H9 (cell line): ENCODE data around the gene MAGI1. TPM values are rescaled to one million over a fixed set of nuclear protein-coding genes. Genes with fewer than 3 reads are reported as not detected.

Experiments
- DNase-seq: peaks from one replicate; pipeline ENCODE4 v3.0.0-alpha.2; 2017
- H2AFZ ChIP-seq: one replicate; pipeline ENCODE4 v1.6.1; 2013; ENCODE audit warnings: mild to moderate bottlenecking, low read length, control low read depth, moderate library complexity
- H2AK5ac ChIP-seq: 2 replicates; pipeline ENCODE4 v1.6.1; 2013; ENCODE audit warnings: low read length, control low read depth, mixed read lengths; ENCODE audit not compliant: insufficient read length
- H2BK120ac ChIP-seq: one replicate; pipeline ENCODE4 v1.6.1; 2013; ENCODE audit warnings: low read depth, mild to moderate bottlenecking, low read length, control low read depth, inconsistent platforms; ENCODE audit not compliant: poor library complexity, severe bottlenecking
- H2BK12ac ChIP-seq: 2 replicates; pipeline ENCODE4 v1.6.1; 2013; ENCODE audit warnings: low read length, control low read depth, mixed read lengths, low read depth; ENCODE audit not compliant: insufficient read length
- H2BK15ac ChIP-seq: 2 replicates; pipeline ENCODE4 v1.6.1; 2013; ENCODE audit warnings: low read depth, low read length, control low read depth
- H2BK20ac ChIP-seq: one replicate; pipeline ENCODE4 v1.6.1; 2013; ENCODE audit warnings: low read depth, mild to moderate bottlenecking, low read length, control low read depth, inconsistent platforms; ENCODE audit not compliant: poor library complexity, severe bottlenecking
- H2BK5ac ChIP-seq: 2 replicates; pipeline ENCODE4 v1.6.1; 2013; ENCODE audit warnings: low read length, control low read depth, mixed read lengths; ENCODE audit not compliant: insufficient read length
- H3K14ac ChIP-seq: 2 replicates; pipeline ENCODE4 v1.6.1; 2013; ENCODE audit warnings: low read length, control low read depth; ENCODE audit not compliant: insufficient read depth
- H3K18ac ChIP-seq: 2 replicates; pipeline ENCODE4 v1.6.1; 2013; ENCODE audit warnings: low read depth, mild to moderate bottlenecking, mixed read lengths, low read length, control low read depth; ENCODE audit not compliant: insufficient read length
- H3K23ac ChIP-seq: 2 replicates; pipeline ENCODE4 v1.6.1; 2013; ENCODE audit warnings: low read length, control low read depth, mixed read lengths, low read depth; ENCODE audit not compliant: insufficient read length
- H3K23me2 ChIP-seq: 2 replicates; pipeline ENCODE4 v1.6.1; 2013; ENCODE audit warnings: low read depth, mild to moderate bottlenecking, mixed read lengths, low read length, control low read depth; ENCODE audit not compliant: insufficient read length, poor library complexity, severe bottlenecking
- H3K27ac ChIP-seq: 2 replicates; pipeline ENCODE4 v1.5.1; 2013; ENCODE audit warnings: low read length, control low read depth, mixed read lengths, low read depth; ENCODE audit not compliant: insufficient read length
- H3K27me3 ChIP-seq: 2 replicates; pipeline ENCODE4 v1.6.1; 2013; ENCODE audit warnings: low read length, control low read depth, inconsistent platforms; ENCODE audit not compliant: insufficient read depth
- H3K4ac ChIP-seq: 2 replicates; pipeline ENCODE4 v1.6.1; 2013; ENCODE audit warnings: low read depth, mild to moderate bottlenecking, control low read depth, inconsistent platforms, low read length, moderate library complexity
- H3K4me1 ChIP-seq: 2 replicates; pipeline ENCODE4 v1.6.1; 2013; ENCODE audit warnings: low read length, control low read depth, inconsistent platforms; ENCODE audit not compliant: insufficient read depth
- H3K4me2 ChIP-seq: 2 replicates; pipeline ENCODE4 v1.6.1; 2013; ENCODE audit warnings: low read length, control low read depth, mixed read lengths; ENCODE audit not compliant: insufficient read length, insufficient read depth
- H3K56ac ChIP-seq: 2 replicates; pipeline ENCODE4 v1.6.1; 2013; ENCODE audit warnings: low read depth, mild to moderate bottlenecking, mixed read lengths, low read length, control low read depth; ENCODE audit not compliant: insufficient read length
- H3K79me1 ChIP-seq: 2 replicates; pipeline ENCODE4 v1.6.1; 2013; ENCODE audit warnings: low read depth, mild to moderate bottlenecking, moderate library complexity, low read length, control low read depth, inconsistent platforms; ENCODE audit not compliant: insufficient read depth, poor library complexity, severe bottlenecking
- H3K79me2 ChIP-seq: 2 replicates; pipeline ENCODE4 v1.6.1; 2013; ENCODE audit warnings: low read length, control low read depth, inconsistent platforms; ENCODE audit not compliant: insufficient read depth
- H3K9ac ChIP-seq: 2 replicates; pipeline ENCODE4 v1.6.1; 2013; ENCODE audit warnings: low read length, control low read depth, mixed read lengths; ENCODE audit not compliant: insufficient read length; ENCODE audit errors: extremely low read depth
- H3K9me3 ChIP-seq: one replicate; pipeline ENCODE4 v1.6.1; 2013; ENCODE audit warnings: low read depth, low read length, inconsistent platforms; ENCODE audit not compliant: control insufficient read depth
- H3T11ph ChIP-seq: one replicate; pipeline ENCODE4 v1.6.1; 2013; ENCODE audit warnings: mild to moderate bottlenecking, low read length, control low read depth, inconsistent platforms
- H4K20me1 ChIP-seq: one replicate; pipeline ENCODE4 v1.6.1; 2013; ENCODE audit not compliant: control insufficient read depth, insufficient read length, insufficient read depth
- H4K5ac ChIP-seq: 2 replicates; pipeline ENCODE4 v1.6.1; 2013; ENCODE audit warnings: low read depth, mild to moderate bottlenecking, mixed read lengths, low read length, control low read depth; ENCODE audit not compliant: insufficient read length
- H4K8ac ChIP-seq: replicated peaks from 2 replicates; pipeline ENCODE4 v1.6.1; 2013; ENCODE audit warnings: low read length, control low read depth, mixed read lengths, low read depth; ENCODE audit not compliant: insufficient read length
- H4K91ac ChIP-seq: 2 replicates; pipeline ENCODE4 v1.6.1; 2013; ENCODE audit warnings: low read depth, mild to moderate bottlenecking, moderate library complexity, mixed read lengths, low read length, control low read depth; ENCODE audit not compliant: insufficient read length
- H3K27ac Mint-ChIP-seq, 3 experiments: 2 replicates in 2 of 3; 3 replicates in 1 of 3; pipeline ENCODE4 v1.8.0; 2020 to 2021; ENCODE audit warnings: mixed read lengths in 3 of 3, mild to moderate bottlenecking in 1 of 3, moderate library complexity in 1 of 3
- H3K27me3 Mint-ChIP-seq: 2 replicates; pipeline ENCODE4 v1.8.0; 2021; ENCODE audit warnings: low read depth, mild to moderate bottlenecking, moderate library complexity, mixed read lengths
- H3K36me3 Mint-ChIP-seq, 3 experiments: 2 replicates in 2 of 3; 3 replicates in 1 of 3; pipeline ENCODE4 v1.8.0; 2020 to 2021; ENCODE audit warnings: low read depth in 3 of 3, mixed read lengths in 3 of 3; ENCODE audit not compliant: insufficient read depth in 1 of 3
- H3K4me1 Mint-ChIP-seq, 2 experiments: 2 replicates each; pipeline ENCODE4 v1.8.0; 2020; ENCODE audit warnings: mixed read lengths in 2 of 2
- H3K4me3 Mint-ChIP-seq, 2 experiments: 2 replicates in 1 of 2; 3 replicates in 1 of 2; pipeline ENCODE4 v1.8.0; 2020 to 2021; ENCODE audit warnings: mild to moderate bottlenecking in 2 of 2, mixed read lengths in 2 of 2, moderate library complexity in 1 of 2
- H3K9me3 Mint-ChIP-seq, 2 experiments: 2 replicates in 1 of 2; 3 replicates in 1 of 2; pipeline ENCODE4 v1.8.0; 2020; ENCODE audit warnings: mild to moderate bottlenecking in 2 of 2, mixed read lengths in 2 of 2, moderate library complexity in 1 of 2
- CTCF ChIP-seq: fragments of 200-600 bp; sonication (generic); conservative IDR thresholded peaks from 3 replicates; pipeline ENCODE4 v1.8.0; 2021; ENCODE audit warnings: antibody characterized with exemption, mild to moderate bottlenecking
- WGBS: extraction: QIAGEN DNeasy Blood & Tissue Kit; methylation state at CpG from one replicate; pipeline ENCODE4 v1.1.7; 2013; ENCODE audit warnings: missing lambda C conversion rate, low lambda C conversion rate, mixed read lengths; ENCODE audit not compliant: insufficient read length; ENCODE audit errors: extremely low coverage; 5-methylcytosine and 5-hydroxymethylcytosine counted together
- total RNA-seq: library from RNA; stranded (reverse); gene quantifications from 2 replicates; pipeline ENCODE4 v1.2.1, GENCODE V29; 2021

The MAGI1 gene
- total RNA-seq, 1 experiment from 2014 or later = 65.7 TPM

- no peak overlapping the region for H3K18ac ChIP-seq
- H3K4me1 ChIP-seq = no peaks in the 10 kb centered on the region
- no peak overlapping the region for H3K23ac ChIP-seq
Measured at GRCh38 chr3:65659396-65659795, 379.3 kb downstream of the MAGI1 start.

More at GRCh38 chr3:65659396-65659795, 379.3 kb downstream of the MAGI1 start:
- no peaks in the 10 kb centered on the region for H3K79me2 ChIP-seq
- H3K4me3 Mint-ChIP-seq = no peak overlapping the region
- H3K23me2 ChIP-seq = no peaks in the 10 kb centered on the region
- no peaks in the 10 kb centered on the region for H3K79me1 ChIP-seq
- H2AFZ ChIP-seq = no peak overlapping the region
- H2BK15ac ChIP-seq = no peak overlapping the region
- no peak overlapping the region for H3T11ph ChIP-seq
- no peak for DNase-seq
- H3K36me3 Mint-ChIP-seq = 0 out of 7 replicates have a peak, but pooled peaks cover 0 to 1% (median 0%) of the 10 kb centered on the region in 3 experiments
- H2AK5ac ChIP-seq = no peak overlapping the region
- H3K27ac Mint-ChIP-seq = no peak overlapping the region
- no peak for TF ChIP-seq CTCF
- H2BK12ac ChIP-seq = no peak overlapping the region
- no peak overlapping the region for H3K9ac ChIP-seq
- no CpG with 5 or more reads among the region's 6 CpGs for WGBS
- H3K4me2 ChIP-seq = no peak overlapping the region
- no peak overlapping the region for H4K91ac ChIP-seq
- H3K9me3 ChIP-seq = no peaks in the 10 kb centered on the region
- H4K20me1 ChIP-seq = no peaks in the 10 kb centered on the region
- no peak overlapping the region for H3K14ac ChIP-seq
- no peak overlapping the region for H3K4ac ChIP-seq
- no peaks in the 10 kb centered on the region for H3K27me3 Mint-ChIP-seq
- no peak overlapping the region for H2BK5ac ChIP-seq
- H4K5ac ChIP-seq = no peak overlapping the region
- H2BK120ac ChIP-seq = no peak overlapping the region
- no peak overlapping the region for H3K27ac ChIP-seq
- no peak overlapping the region for H2BK20ac ChIP-seq
- H3K27me3 ChIP-seq = no peaks in the 10 kb centered on the region
- H3K56ac ChIP-seq = no peak overlapping the region
- no peak overlapping the region for H4K8ac ChIP-seq
- no peaks in the 10 kb centered on the region for H3K9me3 Mint-ChIP-seq
- peaks cover 28 to 29% of the 10 kb centered on the region in 2 experiments for H3K4me1 Mint-ChIP-seq
